H9 (cell line): Measurements from ENCODE around the gene FBXO31. TPM values are rescaled to one million over a fixed set of nuclear protein-coding genes. Genes with fewer than 3 reads are reported as not detected.

Experiments
- DNase-seq: peaks from one replicate; pipeline ENCODE4 v3.0.0-alpha.2; 2017
- H2AFZ ChIP-seq: one replicate; pipeline ENCODE4 v1.6.1; 2013; ENCODE audit warnings: mild to moderate bottlenecking, low read length, control low read depth, moderate library complexity
- H2AK5ac ChIP-seq: 2 replicates; pipeline ENCODE4 v1.6.1; 2013; ENCODE audit warnings: low read length, control low read depth, mixed read lengths; ENCODE audit not compliant: insufficient read length
- H2BK120ac ChIP-seq: one replicate; pipeline ENCODE4 v1.6.1; 2013; ENCODE audit warnings: low read depth, mild to moderate bottlenecking, low read length, control low read depth, inconsistent platforms; ENCODE audit not compliant: poor library complexity, severe bottlenecking
- H2BK12ac ChIP-seq: 2 replicates; pipeline ENCODE4 v1.6.1; 2013; ENCODE audit warnings: low read length, control low read depth, mixed read lengths, low read depth; ENCODE audit not compliant: insufficient read length
- H2BK15ac ChIP-seq: 2 replicates; pipeline ENCODE4 v1.6.1; 2013; ENCODE audit warnings: low read depth, low read length, control low read depth
- H2BK20ac ChIP-seq: one replicate; pipeline ENCODE4 v1.6.1; 2013; ENCODE audit warnings: low read depth, mild to moderate bottlenecking, low read length, control low read depth, inconsistent platforms; ENCODE audit not compliant: poor library complexity, severe bottlenecking
- H2BK5ac ChIP-seq: 2 replicates; pipeline ENCODE4 v1.6.1; 2013; ENCODE audit warnings: low read length, control low read depth, mixed read lengths; ENCODE audit not compliant: insufficient read length
- H3K14ac ChIP-seq: 2 replicates; pipeline ENCODE4 v1.6.1; 2013; ENCODE audit warnings: low read length, control low read depth; ENCODE audit not compliant: insufficient read depth
- H3K18ac ChIP-seq: 2 replicates; pipeline ENCODE4 v1.6.1; 2013; ENCODE audit warnings: low read depth, mild to moderate bottlenecking, mixed read lengths, low read length, control low read depth; ENCODE audit not compliant: insufficient read length
- H3K23ac ChIP-seq: 2 replicates; pipeline ENCODE4 v1.6.1; 2013; ENCODE audit warnings: low read length, control low read depth, mixed read lengths, low read depth; ENCODE audit not compliant: insufficient read length
- H3K23me2 ChIP-seq: 2 replicates; pipeline ENCODE4 v1.6.1; 2013; ENCODE audit warnings: low read depth, mild to moderate bottlenecking, mixed read lengths, low read length, control low read depth; ENCODE audit not compliant: insufficient read length, poor library complexity, severe bottlenecking
- H3K27ac ChIP-seq: 2 replicates; pipeline ENCODE4 v1.5.1; 2013; ENCODE audit warnings: low read length, control low read depth, mixed read lengths, low read depth; ENCODE audit not compliant: insufficient read length
- H3K27me3 ChIP-seq: 2 replicates; pipeline ENCODE4 v1.6.1; 2013; ENCODE audit warnings: low read length, control low read depth, inconsistent platforms; ENCODE audit not compliant: insufficient read depth
- H3K4ac ChIP-seq: 2 replicates; pipeline ENCODE4 v1.6.1; 2013; ENCODE audit warnings: low read depth, mild to moderate bottlenecking, control low read depth, inconsistent platforms, low read length, moderate library complexity
- H3K4me1 ChIP-seq: 2 replicates; pipeline ENCODE4 v1.6.1; 2013; ENCODE audit warnings: low read length, control low read depth, inconsistent platforms; ENCODE audit not compliant: insufficient read depth
- H3K4me2 ChIP-seq: 2 replicates; pipeline ENCODE4 v1.6.1; 2013; ENCODE audit warnings: low read length, control low read depth, mixed read lengths; ENCODE audit not compliant: insufficient read length, insufficient read depth
- H3K56ac ChIP-seq: 2 replicates; pipeline ENCODE4 v1.6.1; 2013; ENCODE audit warnings: low read depth, mild to moderate bottlenecking, mixed read lengths, low read length, control low read depth; ENCODE audit not compliant: insufficient read length
- H3K79me1 ChIP-seq: 2 replicates; pipeline ENCODE4 v1.6.1; 2013; ENCODE audit warnings: low read depth, mild to moderate bottlenecking, moderate library complexity, low read length, control low read depth, inconsistent platforms; ENCODE audit not compliant: insufficient read depth, poor library complexity, severe bottlenecking
- H3K79me2 ChIP-seq: 2 replicates; pipeline ENCODE4 v1.6.1; 2013; ENCODE audit warnings: low read length, control low read depth, inconsistent platforms; ENCODE audit not compliant: insufficient read depth
- H3K9ac ChIP-seq: 2 replicates; pipeline ENCODE4 v1.6.1; 2013; ENCODE audit warnings: low read length, control low read depth, mixed read lengths; ENCODE audit not compliant: insufficient read length; ENCODE audit errors: extremely low read depth
- H3K9me3 ChIP-seq: one replicate; pipeline ENCODE4 v1.6.1; 2013; ENCODE audit warnings: low read depth, low read length, inconsistent platforms; ENCODE audit not compliant: control insufficient read depth
- H3T11ph ChIP-seq: one replicate; pipeline ENCODE4 v1.6.1; 2013; ENCODE audit warnings: mild to moderate bottlenecking, low read length, control low read depth, inconsistent platforms
- H4K20me1 ChIP-seq: one replicate; pipeline ENCODE4 v1.6.1; 2013; ENCODE audit not compliant: control insufficient read depth, insufficient read length, insufficient read depth
- H4K5ac ChIP-seq: 2 replicates; pipeline ENCODE4 v1.6.1; 2013; ENCODE audit warnings: low read depth, mild to moderate bottlenecking, mixed read lengths, low read length, control low read depth; ENCODE audit not compliant: insufficient read length
- H4K8ac ChIP-seq: replicated peaks from 2 replicates; pipeline ENCODE4 v1.6.1; 2013; ENCODE audit warnings: low read length, control low read depth, mixed read lengths, low read depth; ENCODE audit not compliant: insufficient read length
- H4K91ac ChIP-seq: 2 replicates; pipeline ENCODE4 v1.6.1; 2013; ENCODE audit warnings: low read depth, mild to moderate bottlenecking, moderate library complexity, mixed read lengths, low read length, control low read depth; ENCODE audit not compliant: insufficient read length
- H3K27ac Mint-ChIP-seq, 3 experiments: 2 replicates in 2 of 3; 3 replicates in 1 of 3; pipeline ENCODE4 v1.8.0; 2020 to 2021; ENCODE audit warnings: mixed read lengths in 3 of 3, mild to moderate bottlenecking in 1 of 3, moderate library complexity in 1 of 3
- H3K27me3 Mint-ChIP-seq: 2 replicates; pipeline ENCODE4 v1.8.0; 2021; ENCODE audit warnings: low read depth, mild to moderate bottlenecking, moderate library complexity, mixed read lengths
- H3K36me3 Mint-ChIP-seq, 3 experiments: 2 replicates in 2 of 3; 3 replicates in 1 of 3; pipeline ENCODE4 v1.8.0; 2020 to 2021; ENCODE audit warnings: low read depth in 3 of 3, mixed read lengths in 3 of 3; ENCODE audit not compliant: insufficient read depth in 1 of 3
- H3K4me1 Mint-ChIP-seq, 2 experiments: 2 replicates each; pipeline ENCODE4 v1.8.0; 2020; ENCODE audit warnings: mixed read lengths in 2 of 2
- H3K4me3 Mint-ChIP-seq, 2 experiments: 2 replicates in 1 of 2; 3 replicates in 1 of 2; pipeline ENCODE4 v1.8.0; 2020 to 2021; ENCODE audit warnings: mild to moderate bottlenecking in 2 of 2, mixed read lengths in 2 of 2, moderate library complexity in 1 of 2
- H3K9me3 Mint-ChIP-seq, 2 experiments: 2 replicates in 1 of 2; 3 replicates in 1 of 2; pipeline ENCODE4 v1.8.0; 2020; ENCODE audit warnings: mild to moderate bottlenecking in 2 of 2, mixed read lengths in 2 of 2, moderate library complexity in 1 of 2
- CTCF ChIP-seq: fragments of 200-600 bp; sonication (generic); conservative IDR thresholded peaks from 3 replicates; pipeline ENCODE4 v1.8.0; 2021; ENCODE audit warnings: antibody characterized with exemption, mild to moderate bottlenecking
- WGBS: extraction: QIAGEN DNeasy Blood & Tissue Kit; methylation state at CpG from one replicate; pipeline ENCODE4 v1.1.7; 2013; ENCODE audit warnings: missing lambda C conversion rate, low lambda C conversion rate, mixed read lengths; ENCODE audit not compliant: insufficient read length; ENCODE audit errors: extremely low coverage; 5-methylcytosine and 5-hydroxymethylcytosine counted together
- total RNA-seq: library from RNA; stranded (reverse); gene quantifications from 2 replicates; pipeline ENCODE4 v1.2.1, GENCODE V29; 2021

The FBXO31 gene
- total RNA-seq, 1 experiment from 2014 or later: 24.2 TPM

DNA sequence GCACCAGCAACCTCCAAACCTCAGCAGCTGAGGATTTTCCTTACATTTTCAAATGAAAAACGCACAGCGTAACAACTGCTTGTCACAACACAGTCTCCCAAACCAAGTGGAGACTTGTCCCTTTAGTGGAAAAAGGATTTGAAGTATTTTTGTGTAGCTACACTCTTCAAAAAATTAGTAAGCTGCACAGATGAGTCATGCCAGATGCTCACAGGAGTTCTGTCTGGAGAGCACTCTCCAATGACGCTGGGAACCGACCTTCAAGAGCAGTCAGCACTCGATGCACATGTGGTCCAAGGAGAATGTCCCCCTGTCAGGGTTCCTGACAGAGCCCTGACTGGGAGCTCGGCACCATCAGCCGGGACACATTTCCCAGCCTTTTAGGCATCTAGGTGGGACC lies 48.4 kb upstream of the FBXO31 start:
- WGBS: no CpG with 5 or more reads among the region's 7 CpGs
- H3K27me3 Mint-ChIP-seq: no peaks in the 10 kb centered on the region
- Histone ChIP-seq H3K4me1 (peaks cover 2% of the 10 kb centered on the region; the same call in 1 of the 2 replicates), H3K18ac (no peak overlapping the region), H3K9ac (no peak overlapping the region), H4K91ac (no peak overlapping the region), H3K56ac (no peak overlapping the region), H3K9me3 (no peaks in the 10 kb centered on the region), H3K14ac (no peak overlapping the region), H3K4me2 (no peak overlapping the region), H2BK12ac (no peak overlapping the region), H4K8ac (no peak overlapping the region), H3T11ph (no peak overlapping the region), H3K79me2 (no peaks in the 10 kb centered on the region), H3K23ac (no peak overlapping the region), H2BK20ac (no peak overlapping the region), H3K4ac (no peak overlapping the region), H4K5ac (no peak overlapping the region), H3K27me3 (no peaks in the 10 kb centered on the region), H3K23me2 (no peaks in the 10 kb centered on the region), H2AFZ (no peak overlapping the region), H4K20me1 (no peaks in the 10 kb centered on the region), H3K27ac (no peak overlapping the region), H3K79me1 (peaks cover 5% of the 10 kb centered on the region), H2AK5ac (no peak overlapping the region), H2BK15ac (no peak overlapping the region), H2BK5ac (no peak overlapping the region), H2BK120ac (no peak overlapping the region)
- no peak overlapping the region; a peak in 2 of 7 replicates for H3K27ac Mint-ChIP-seq
- H3K4me3 Mint-ChIP-seq: no peak overlapping the region
- peaks cover 11 to 13% of the 10 kb centered on the region in 2 experiments for H3K4me1 Mint-ChIP-seq
- no peaks in the 10 kb centered on the region for H3K9me3 Mint-ChIP-seq
- DNase-seq: no peak
- no peak for TF ChIP-seq CTCF
- H3K36me3 Mint-ChIP-seq: peaks cover 7 to 21% (median 17%) of the 10 kb centered on the region in 3 experiments; a peak in 6 of 7 replicates
